ENCODE data around the gene POC1A. TPM values are rescaled to one million over a fixed set of nuclear protein-coding genes. Genes with fewer than 3 reads are reported as not detected.

The POC1A gene
- total RNA-seq, 1 experiment from 2014 or later = 35.0 TPM

DNA sequence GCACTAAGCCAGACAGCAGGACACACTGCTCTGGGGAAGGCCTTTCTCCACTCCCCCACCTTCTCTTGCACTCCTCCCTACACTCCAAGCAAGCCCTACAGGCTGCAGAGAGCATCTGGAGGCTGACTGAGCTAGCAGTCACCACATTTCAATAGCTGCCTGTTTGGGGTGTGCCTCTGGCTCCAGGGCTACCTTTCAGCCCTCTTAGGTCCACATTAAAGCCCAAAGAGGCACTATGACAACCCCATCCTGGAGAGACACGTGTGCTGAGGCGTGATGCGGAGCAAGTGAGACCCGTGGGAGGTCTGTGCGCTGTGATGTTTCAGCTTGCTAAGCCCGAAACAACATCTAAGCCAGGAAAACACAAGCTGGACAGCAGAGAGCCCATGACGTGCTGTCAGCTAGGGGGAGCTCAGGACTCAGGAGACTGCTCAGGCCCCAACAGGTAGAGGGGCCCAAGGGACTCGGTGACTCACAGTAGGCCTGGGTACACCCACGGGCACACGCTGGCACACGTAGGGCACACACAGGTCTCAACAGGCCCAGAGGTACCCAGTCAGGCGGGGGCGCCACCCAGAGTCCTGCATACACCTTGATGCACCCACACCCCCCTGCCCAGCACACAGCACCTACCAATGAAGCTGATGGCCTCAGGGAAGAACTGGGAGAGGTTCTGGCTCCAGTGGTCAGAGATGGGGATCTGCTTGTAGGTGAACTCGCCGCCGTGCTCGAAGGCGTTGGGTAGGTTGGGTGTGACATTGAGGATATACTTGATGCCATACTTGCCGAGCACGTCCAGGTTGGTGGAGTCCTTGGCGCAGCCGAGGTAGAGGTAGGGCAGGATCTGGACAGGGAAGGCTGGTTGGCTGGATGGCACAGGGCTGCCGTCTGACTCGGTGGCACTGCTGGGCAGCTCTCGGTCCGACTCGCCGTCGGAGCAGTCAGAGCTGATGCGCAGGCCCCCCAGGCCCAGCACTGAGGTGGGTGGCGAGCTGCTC is 100.6 kb downstream of the POC1A start:
- TF ChIP-seq EZH2 (IDR thresholded peaks at IDR 0.05; ENCODE audit: low read depth) = no peak
- TF ChIP-seq, protein P1, sequence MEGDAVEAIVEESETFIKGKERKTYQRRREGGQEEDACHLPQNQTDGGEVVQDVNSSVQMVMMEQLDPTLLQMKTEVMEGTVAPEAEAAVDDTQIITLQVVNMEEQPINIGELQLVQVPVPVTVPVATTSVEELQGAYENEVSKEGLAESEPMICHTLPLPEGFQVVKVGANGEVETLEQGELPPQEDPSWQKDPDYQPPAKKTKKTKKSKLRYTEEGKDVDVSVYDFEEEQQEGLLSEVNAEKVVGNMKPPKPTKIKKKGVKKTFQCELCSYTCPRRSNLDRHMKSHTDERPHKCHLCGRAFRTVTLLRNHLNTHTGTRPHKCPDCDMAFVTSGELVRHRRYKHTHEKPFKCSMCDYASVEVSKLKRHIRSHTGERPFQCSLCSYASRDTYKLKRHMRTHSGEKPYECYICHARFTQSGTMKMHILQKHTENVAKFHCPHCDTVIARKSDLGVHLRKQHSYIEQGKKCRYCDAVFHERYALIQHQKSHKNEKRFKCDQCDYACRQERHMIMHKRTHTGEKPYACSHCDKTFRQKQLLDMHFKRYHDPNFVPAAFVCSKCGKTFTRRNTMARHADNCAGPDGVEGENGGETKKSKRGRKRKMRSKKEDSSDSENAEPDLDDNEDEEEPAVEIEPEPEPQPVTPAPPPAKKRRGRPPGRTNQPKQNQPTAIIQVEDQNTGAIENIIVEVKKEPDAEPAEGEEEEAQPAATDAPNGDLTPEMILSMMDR (conservative IDR thresholded peaks at IDR 0.05) = 0 out of 2 replicates have a peak, but pooled peaks have one; percentile 20
- Histone ChIP-seq H3K9me2 (ENCODE audit: insufficient read depth) (no peaks in the 10 kb centered on the region), H3K36me3 (ENCODE audit: low read depth) (no peaks in the 10 kb centered on the region), H3K79me2 (ENCODE audit: low read depth) (peaks cover 13% of the 10 kb centered on the region), H3K4me3 (no peak overlapping the region), H3K27ac (no peak overlapping the region), H3K9me3 (ENCODE audit: insufficient read depth, low read depth) (no peaks in the 10 kb centered on the region), H3K4me1 (replicated peaks; ENCODE audit: insufficient read depth) (peaks cover 6% of the 10 kb centered on the region; the same call in 1 of the 2 replicates), H3F3A (ENCODE audit: insufficient read depth, low read depth) (peaks cover under 1% of the 10 kb centered on the region; the same call in 1 of the 2 replicates), H4K20me1 (ENCODE audit: insufficient read depth) (no peaks in the 10 kb centered on the region), H2AFZ (no peak overlapping the region), H3K27me3 (ENCODE audit: insufficient read depth, low read depth) (no peaks in the 10 kb centered on the region), H3K4me2 (no peak overlapping the region)
- peak; percentile 30 to 45 for DNase-seq
- ChIA-PET CTCF (interaction anchor here (0.5 to 2.3 kb wide), 7 partner anchors 38 to 308 kb away, joined by 3 to 8 read pairs (median 4); partner anchors contain the start of genes RPL29 and RRP9), POLR2A (ENCODE audit: unreplicated experiment) (interaction anchor here (0.5 to 0.6 kb wide), 3 partner anchors 17 to 95 kb away, joined by 4 to 6 read pairs (median 4); partner anchors contain the start of gene RPL29)
- intact Hi-C loops (cut with micrococcal nuclease; ENCODE audit: unreplicated experiment) = loop anchor here (1.0 to 2.0 kb wide), 3 partner anchors 49 to 91 kb away; no protein-coding TSS in a partner anchor
- BruUV-seq (replicated peaks) = no TSS peak

DNA sequence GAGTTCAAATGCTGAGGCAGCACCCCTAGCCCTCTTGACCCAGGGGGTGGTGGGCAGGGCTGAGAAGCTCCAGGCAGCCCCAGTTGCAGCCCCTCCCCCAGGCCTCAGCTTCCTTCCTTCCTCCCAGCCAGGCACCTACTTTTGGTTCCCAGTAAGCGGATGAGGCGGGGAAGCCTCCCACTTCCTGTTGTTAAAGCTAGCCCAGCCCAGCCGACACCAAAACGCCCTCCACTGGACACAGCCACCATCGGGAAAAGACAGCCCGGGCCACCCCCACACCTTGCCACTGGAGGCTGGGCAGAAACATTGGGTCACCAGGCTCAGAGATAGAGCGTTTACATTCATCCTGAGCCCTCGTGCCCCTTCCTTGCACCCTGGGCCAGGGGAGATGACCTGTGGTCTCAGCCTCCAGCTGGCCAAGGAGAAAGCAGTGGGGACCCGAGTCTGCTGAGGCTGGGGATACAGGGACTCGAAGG is 101.4 kb downstream of the POC1A start:
- peaks cover 6% of the 10 kb centered on the region; the same call in 1 of the 2 replicates for H3F3A ChIP-seq (ENCODE audit: insufficient read depth, low read depth)
- POLR2A ChIA-PET (ENCODE audit: unreplicated experiment) = interaction anchor here (0.6 kb wide), 3 partner anchors 17 to 61 kb away, joined by 3 to 6 read pairs (median 4); partner anchors contain the start of gene RPL29
- no peak overlapping the region for H3K27ac ChIP-seq
- no peaks in the 10 kb centered on the region for H3K9me2 ChIP-seq (ENCODE audit: insufficient read depth)
- H3K4me1 ChIP-seq (replicated peaks; ENCODE audit: insufficient read depth) = peaks cover 4% of the 10 kb centered on the region; the same call in 1 of the 2 replicates
- CTCF ChIA-PET = interaction anchor here (1.0 to 2.3 kb wide), 5 partner anchors 39 to 111 kb away, joined by 3 to 8 read pairs (median 3); partner anchors contain the start of gene RRP9
- H2AFZ ChIP-seq = no peak overlapping the region
- H4K20me1 ChIP-seq (ENCODE audit: insufficient read depth) = no peaks in the 10 kb centered on the region
- H3K36me3 ChIP-seq (ENCODE audit: low read depth) = no peaks in the 10 kb centered on the region
- H3K27me3 ChIP-seq (ENCODE audit: insufficient read depth, low read depth) = no peaks in the 10 kb centered on the region
- intact Hi-C loops (cut with micrococcal nuclease; ENCODE audit: unreplicated experiment) = loop anchor here (1.0 to 2.0 kb wide), 3 partner anchors 48 to 91 kb away; no protein-coding TSS in a partner anchor
- no TSS peak for BruUV-seq (replicated peaks)
- no peak overlapping the region for H3K4me2 ChIP-seq
- DNase-seq = peak; percentile 4 to 71
- H3K9me3 ChIP-seq (ENCODE audit: insufficient read depth, low read depth) = no peaks in the 10 kb centered on the region
- peaks cover 13% of the 10 kb centered on the region for H3K79me2 ChIP-seq (ENCODE audit: low read depth)
- no peak for TF ChIP-seq EZH2 (IDR thresholded peaks at IDR 0.05; ENCODE audit: low read depth)
- TF ChIP-seq, protein P1 (conservative IDR thresholded peaks at IDR 0.05) = no peak
- no peak overlapping the region for H3K4me3 ChIP-seq

DNA sequence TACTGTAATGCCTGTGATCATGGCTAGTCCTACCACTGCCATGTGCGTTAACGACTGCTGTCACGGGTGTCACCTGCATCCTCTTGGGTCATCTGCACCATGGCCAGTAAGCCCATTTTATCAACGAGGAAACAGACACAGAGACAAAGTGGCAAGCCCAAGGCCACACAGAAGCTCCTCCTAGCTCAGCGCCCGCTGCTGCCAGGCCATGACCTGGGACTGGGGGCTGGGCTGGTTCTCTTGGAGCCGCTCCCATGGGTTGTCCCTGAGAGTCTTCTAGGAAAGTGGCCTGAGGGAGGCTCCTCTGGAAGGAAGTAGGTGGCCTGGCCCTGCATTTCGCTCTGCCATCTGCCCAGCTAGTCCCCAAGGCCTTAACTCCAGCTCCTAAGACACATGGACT is 102.8 kb downstream of the POC1A start:
- Histone ChIP-seq H3K4me3 (no peak overlapping the region), H3K79me2 (ENCODE audit: low read depth) (peaks cover 13% of the 10 kb centered on the region), H3F3A (ENCODE audit: insufficient read depth, low read depth) (peaks cover 6% of the 10 kb centered on the region; the same call in 1 of the 2 replicates), H3K27me3 (ENCODE audit: insufficient read depth, low read depth) (no peaks in the 10 kb centered on the region), H3K4me2 (no peak overlapping the region), H2AFZ (no peak overlapping the region), H4K20me1 (ENCODE audit: insufficient read depth) (no peaks in the 10 kb centered on the region), H3K4me1 (replicated peaks; ENCODE audit: insufficient read depth) (peaks cover 12% of the 10 kb centered on the region), H3K27ac (no peak overlapping the region), H3K9me2 (ENCODE audit: insufficient read depth) (no peaks in the 10 kb centered on the region), H3K36me3 (ENCODE audit: low read depth) (no peaks in the 10 kb centered on the region), H3K9me3 (ENCODE audit: insufficient read depth, low read depth) (no peaks in the 10 kb centered on the region)
- intact Hi-C loops (cut with micrococcal nuclease; ENCODE audit: unreplicated experiment) = no loop called here
- TF ChIP-seq, protein P1 (conservative IDR thresholded peaks at IDR 0.05) = no peak
- no peak for TF ChIP-seq EZH2 (IDR thresholded peaks at IDR 0.05; ENCODE audit: low read depth)
- BruUV-seq (replicated peaks) = no TSS peak
- DNase-seq = no peak
- ChIA-PET POLR2A (ENCODE audit: unreplicated experiment) (no interaction called here), CTCF (interaction anchor here (0.5 kb wide), 1 partner anchor 103 kb away, joined by 7 read pairs; the partner anchor contains the start of gene POC1A)

All from PC-9 (cell line).